ENCODE data around the gene TRIM47. TPM values are rescaled to one million over a fixed set of nuclear protein-coding genes. Genes with fewer than 3 reads are reported as not detected.
A peak's percentile ranks its signal among the peaks of the same experiment; 100 is the strongest.

Gene TRIM47
- total and polyA plus RNA-seq, 2 of the 13 experiments (the other 11 are each of a cell fraction or from before 2014, with no cell fraction given), result 33.5 to 82.0 TPM

- TF ChIP-seq TOPORS (CRISPR knock-in tag; IDR thresholded peaks at IDR 0.05), result 0 out of 2 replicates have a peak, but pooled peaks have one; percentile 30
- TF ChIP-seq KDM1A (CRISPR knock-in tag; IDR thresholded peaks at IDR 0.05), result peak; percentile 29; the same call in 1 of the 2 replicates
- peak; percentile 89; the same call in 1 of the 2 replicates for TF ChIP-seq MYNN (CRISPR knock-in tag; IDR thresholded peaks at IDR 0.05; ENCODE audit: low read depth)
- TF ChIP-seq ZBTB42 (CRISPR knock-in tag; IDR thresholded peaks at IDR 0.05), result peak; percentile 86; the same call in 1 of the 2 replicates
- TF ChIP-seq CREBL2 (CRISPR knock-in tag; IDR thresholded peaks at IDR 0.05; ENCODE audit: borderline replicate concordance), result no peak
- TF ChIP-seq ZNF251 (CRISPR knock-in tag; IDR thresholded peaks at IDR 0.05), result peak; percentile 87; the same call in 1 of the 2 replicates
- TF ChIP-seq FOXO4 (CRISPR knock-in tag; conservative IDR thresholded peaks at IDR 0.05), result no peak
- peak; percentile 48; the same call in 1 of the 2 replicates for TF ChIP-seq GABPB1 (CRISPR knock-in tag; IDR thresholded peaks at IDR 0.05)
- peak; percentile 74; the same call in 1 of the 2 replicates for TF ChIP-seq JUN (CRISPR knock-in tag; IDR thresholded peaks at IDR 0.05)
- peak; percentile 56; the same call in 1 of the 2 replicates for TF ChIP-seq ZNF800 (CRISPR knock-in tag; IDR thresholded peaks at IDR 0.05)
- TF ChIP-seq ZNF530 (CRISPR knock-in tag; IDR thresholded peaks at IDR 0.05; ENCODE audit: low read depth), result no peak
- 0 out of 2 replicates have a peak, but pooled peaks have one; percentile 20 for TF ChIP-seq ZKSCAN8 (CRISPR knock-in tag; IDR thresholded peaks at IDR 0.05; ENCODE audit: borderline replicate concordance)
- TF ChIP-seq ZNF772 (CRISPR knock-in tag; IDR thresholded peaks at IDR 0.05), result peak; percentile 57; the same call in 1 of the 2 replicates
- peak; percentile 73 for TF ChIP-seq UBTF (CRISPR knock-in tag; IDR thresholded peaks at IDR 0.05)
- TF ChIP-seq ZSCAN9 (CRISPR knock-in tag; IDR thresholded peaks at IDR 0.05; ENCODE audit: borderline replicate concordance), result peak; percentile 80
- no peak for TF ChIP-seq ZNF724P (CRISPR knock-in tag; IDR thresholded peaks at IDR 0.05; ENCODE audit: borderline replicate concordance)
- TF ChIP-seq MXD4 (CRISPR knock-in tag; IDR thresholded peaks at IDR 0.05), result no peak
- TF ChIP-seq ATF7-NPFF (CRISPR knock-in tag; IDR thresholded peaks at IDR 0.05; ENCODE audit: low read depth), result no peak
- TF ChIP-seq ZFX (CRISPR knock-in tag; IDR thresholded peaks at IDR 0.05; ENCODE audit: low read depth), result peak; percentile 91
- no peak for TF ChIP-seq DDIT3 (CRISPR knock-in tag; IDR thresholded peaks at IDR 0.05)
- TF ChIP-seq SUZ12 (IDR thresholded peaks at IDR 0.05; ENCODE audit: low read depth, low read length), result no peak
Measured at GRCh38 chr17:75869282-75870141, 8.9 kb downstream of the TRIM47 start (continued).

Data from HepG2 (cell line).